Nucleus accumbens (tissue), 56 donors: ENCODE measurements around the gene TGIF2LX.
"Not testable (repeated sequence)": the region's sequence is repeated elsewhere in the genome, so short reads cannot be mapped to it uniquely, and the experiment has no call there.

ENCODE experiments used
- DNase-seq, 56 donors: peaks; one replicate each; lab custom pipeline; 2025; lab: John Stamatoyannopoulos, UW

Gene TGIF2LX

GRCh38 chrX:89921665-89922064 lies at the start of gene TGIF2LX:
TSS of gene TGIF2LX (plus strand) at chrX:89921908. CDS start at chrX:89922086, 178 bp downstream.
- DNase-seq = not testable (repeated sequence)

GRCh38 chrX:89922338-89922934 lies 728 bp downstream of the TGIF2LX start:
- not testable (repeated sequence) for DNase-seq

GRCh38 chrX:89943077-89943476 lies 21.4 kb downstream of the TGIF2LX start:
- not testable (repeated sequence) for DNase-seq

GRCh38 chrX:89965588-89965987 lies 43.9 kb downstream of the TGIF2LX start:
- not testable (repeated sequence) for DNase-seq
